ENCODE measurements around the gene DMBX1.

The DMBX1 gene

DNA sequence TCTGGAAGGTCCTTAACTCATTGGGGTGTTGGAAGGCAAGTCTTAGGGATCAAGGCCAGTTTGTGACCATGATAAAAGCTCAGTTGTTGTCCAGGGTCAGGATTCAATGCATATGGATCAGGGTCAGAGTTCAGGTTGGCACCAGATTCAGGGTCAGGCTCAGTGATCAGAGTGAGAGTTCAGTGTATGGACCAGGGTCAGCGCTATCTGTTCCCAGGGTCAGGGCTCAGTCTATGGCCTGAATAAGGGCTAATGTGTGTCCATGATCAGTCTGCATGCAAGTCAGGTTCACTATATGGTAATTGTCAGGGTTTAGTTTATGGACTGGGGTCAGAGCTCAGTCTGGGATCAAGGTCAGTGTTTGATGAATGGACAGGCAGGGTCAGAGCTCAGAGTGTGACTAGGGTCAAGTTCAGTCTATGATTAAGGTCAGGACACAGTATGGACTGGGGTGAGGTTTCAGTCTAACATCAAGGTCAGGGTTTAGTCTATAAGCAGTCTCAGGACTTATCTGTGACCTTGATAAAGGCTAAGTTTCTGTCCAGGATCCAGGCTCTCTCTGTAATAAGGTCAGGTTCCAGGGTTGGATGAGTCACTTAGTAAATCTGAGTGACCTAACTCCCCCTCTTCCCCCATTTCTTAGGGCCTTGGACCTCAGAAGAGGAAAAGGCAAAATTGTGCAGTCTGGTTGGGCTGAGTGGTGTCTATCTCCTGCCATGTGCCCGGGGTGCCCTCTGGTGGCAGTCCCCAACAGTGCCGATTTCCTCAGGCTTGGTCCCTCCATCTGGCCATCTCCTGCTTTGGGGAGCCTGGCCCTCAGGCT lies 38.0 kb downstream of the DMBX1 start:
- TF ChIP-seq, protein P1, sequence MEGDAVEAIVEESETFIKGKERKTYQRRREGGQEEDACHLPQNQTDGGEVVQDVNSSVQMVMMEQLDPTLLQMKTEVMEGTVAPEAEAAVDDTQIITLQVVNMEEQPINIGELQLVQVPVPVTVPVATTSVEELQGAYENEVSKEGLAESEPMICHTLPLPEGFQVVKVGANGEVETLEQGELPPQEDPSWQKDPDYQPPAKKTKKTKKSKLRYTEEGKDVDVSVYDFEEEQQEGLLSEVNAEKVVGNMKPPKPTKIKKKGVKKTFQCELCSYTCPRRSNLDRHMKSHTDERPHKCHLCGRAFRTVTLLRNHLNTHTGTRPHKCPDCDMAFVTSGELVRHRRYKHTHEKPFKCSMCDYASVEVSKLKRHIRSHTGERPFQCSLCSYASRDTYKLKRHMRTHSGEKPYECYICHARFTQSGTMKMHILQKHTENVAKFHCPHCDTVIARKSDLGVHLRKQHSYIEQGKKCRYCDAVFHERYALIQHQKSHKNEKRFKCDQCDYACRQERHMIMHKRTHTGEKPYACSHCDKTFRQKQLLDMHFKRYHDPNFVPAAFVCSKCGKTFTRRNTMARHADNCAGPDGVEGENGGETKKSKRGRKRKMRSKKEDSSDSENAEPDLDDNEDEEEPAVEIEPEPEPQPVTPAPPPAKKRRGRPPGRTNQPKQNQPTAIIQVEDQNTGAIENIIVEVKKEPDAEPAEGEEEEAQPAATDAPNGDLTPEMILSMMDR (IDR thresholded peaks at IDR 0.05; ENCODE audit: control insufficient read depth, insufficient read depth, low read depth, low read length, missing control alignments), result peak; percentile 99
- no peak overlapping the region for H3K4me3 ChIP-seq (ENCODE audit: control insufficient read depth, low read depth, low read length)
- no peak for DNase-seq (ENCODE audit: low read depth)

DNA sequence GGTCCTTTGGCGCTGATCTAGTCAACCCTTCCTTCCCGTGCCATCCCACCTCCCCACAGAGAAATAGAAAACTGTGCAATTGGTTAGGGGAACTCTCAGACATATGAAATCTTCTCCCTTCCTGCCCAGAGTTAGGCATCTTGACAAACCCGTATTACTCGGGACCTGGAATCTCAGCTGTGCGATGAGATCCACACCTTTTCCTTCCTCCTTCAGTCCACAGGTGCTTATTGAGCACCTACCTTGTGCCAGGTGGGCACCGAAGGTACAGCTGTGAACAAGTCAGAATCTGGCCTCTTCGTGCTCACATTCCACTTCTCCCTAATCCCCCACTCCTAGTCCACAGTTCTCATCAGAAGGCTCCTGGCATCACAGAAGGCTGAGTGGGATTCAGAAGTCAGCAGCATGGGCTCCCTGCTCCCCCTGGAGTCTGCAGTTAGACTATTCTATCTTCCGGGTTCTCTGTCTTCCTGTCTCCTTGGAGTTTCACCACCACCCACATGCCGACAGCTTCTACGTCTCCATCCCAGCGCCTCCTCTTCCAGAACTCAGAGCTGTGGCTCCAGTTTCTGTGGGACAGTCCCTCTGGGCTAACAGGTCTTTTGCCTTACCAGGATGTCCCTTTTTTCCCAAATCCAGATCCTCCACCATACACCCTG lies 38.8 kb downstream of the DMBX1 start:
- no peak for DNase-seq (ENCODE audit: low read depth)
- H3K4me3 ChIP-seq (ENCODE audit: control insufficient read depth, low read depth, low read length), result no peak overlapping the region
- TF ChIP-seq, protein P1 (IDR thresholded peaks at IDR 0.05; ENCODE audit: control insufficient read depth, insufficient read depth, low read depth, low read length, missing control alignments), result peak; percentile 41

DNA sequence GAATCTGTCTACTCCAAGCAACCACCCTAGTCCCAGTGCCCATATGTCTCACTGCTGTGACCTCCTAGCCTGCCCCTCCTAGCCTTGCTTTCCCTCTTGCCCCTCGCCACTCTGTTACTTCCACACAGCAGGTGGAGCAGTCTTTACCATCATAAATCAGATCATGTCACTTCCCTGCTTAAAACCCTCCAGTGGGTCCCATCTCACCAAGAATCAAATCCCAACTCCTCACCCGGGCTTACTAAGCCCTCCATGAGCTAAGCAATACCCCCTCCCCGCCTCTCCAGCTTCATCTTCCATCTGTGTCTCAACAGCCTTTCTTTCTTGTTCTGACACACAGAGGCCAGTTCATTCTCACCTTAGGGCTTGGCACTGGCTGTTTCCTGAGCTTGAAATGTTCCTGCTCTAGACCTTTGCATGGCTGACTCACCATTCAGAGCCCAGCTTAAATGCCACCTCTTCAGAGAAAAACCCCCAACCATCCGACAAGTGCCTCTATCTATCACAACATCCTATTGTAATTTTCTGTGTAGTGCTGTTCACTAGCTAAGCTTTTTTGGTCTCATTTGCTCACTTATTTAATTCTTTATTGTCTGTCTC lies 39.5 kb downstream of the DMBX1 start:
- DNase-seq (ENCODE audit: low read depth), result no peak
- H3K4me3 ChIP-seq (ENCODE audit: control insufficient read depth, low read depth, low read length), result no peak overlapping the region
- TF ChIP-seq, protein P1 (IDR thresholded peaks at IDR 0.05; ENCODE audit: control insufficient read depth, insufficient read depth, low read depth, low read length, missing control alignments), result no peak

DNA sequence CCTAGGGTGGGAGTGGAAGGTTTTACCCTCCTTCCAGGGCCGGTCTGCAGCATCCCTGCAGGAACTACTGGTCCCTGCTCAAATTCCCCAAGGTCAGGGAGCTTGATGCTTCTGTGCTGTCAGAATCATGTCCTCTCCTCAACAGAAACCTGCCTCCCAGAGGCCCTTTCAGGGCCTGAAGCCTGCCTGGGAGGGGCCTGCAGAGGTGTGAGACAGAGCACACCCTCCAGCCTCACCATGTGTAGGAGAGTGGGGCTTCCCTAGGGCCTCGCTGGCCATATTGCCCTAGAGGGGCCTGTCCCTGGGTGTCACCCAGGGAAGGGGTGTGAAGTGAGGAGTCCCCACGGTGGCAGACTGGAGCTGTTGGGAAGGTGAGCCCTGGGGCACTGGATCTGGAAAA lies 40.7 kb downstream of the DMBX1 start:
- no peak overlapping the region for H3K4me3 ChIP-seq (ENCODE audit: control insufficient read depth, low read depth, low read length)
- no peak for DNase-seq (ENCODE audit: low read depth)
- TF ChIP-seq, protein P1 (IDR thresholded peaks at IDR 0.05; ENCODE audit: control insufficient read depth, insufficient read depth, low read depth, low read length, missing control alignments), result no peak

DNA sequence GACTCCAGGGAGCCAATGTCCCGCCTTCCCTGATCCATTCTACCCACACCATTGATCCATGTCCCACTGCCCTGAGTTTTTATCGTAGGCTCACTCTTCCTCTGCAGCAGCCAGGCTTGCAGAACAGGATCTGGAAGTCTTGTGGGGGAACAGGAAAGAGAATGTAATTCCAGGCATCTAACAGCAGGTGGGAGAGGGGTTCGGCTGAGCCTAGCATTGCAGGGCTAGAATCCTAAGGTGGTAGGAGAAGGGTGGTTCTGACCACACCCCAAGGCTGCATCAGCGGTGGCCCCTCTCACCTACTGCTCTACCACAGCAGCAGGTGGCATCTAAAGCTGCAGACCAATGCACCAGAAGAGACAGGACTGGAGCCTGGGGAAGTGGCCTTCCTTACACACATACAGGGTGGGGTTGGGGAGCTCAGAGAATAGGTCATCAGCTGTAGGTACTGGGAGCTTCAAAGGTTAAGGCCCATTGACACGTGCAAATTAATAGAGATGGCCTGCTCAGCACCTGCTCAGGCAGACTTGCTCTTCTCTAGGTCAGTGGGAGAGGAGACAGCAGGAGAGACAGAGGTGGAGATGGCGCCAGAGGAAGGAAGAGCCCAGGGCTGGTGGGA lies 41.3 kb downstream of the DMBX1 start:
- TF ChIP-seq, protein P1 (IDR thresholded peaks at IDR 0.05; ENCODE audit: control insufficient read depth, insufficient read depth, low read depth, low read length, missing control alignments), result peak; percentile 20
- DNase-seq (ENCODE audit: low read depth), result no peak

DNA sequence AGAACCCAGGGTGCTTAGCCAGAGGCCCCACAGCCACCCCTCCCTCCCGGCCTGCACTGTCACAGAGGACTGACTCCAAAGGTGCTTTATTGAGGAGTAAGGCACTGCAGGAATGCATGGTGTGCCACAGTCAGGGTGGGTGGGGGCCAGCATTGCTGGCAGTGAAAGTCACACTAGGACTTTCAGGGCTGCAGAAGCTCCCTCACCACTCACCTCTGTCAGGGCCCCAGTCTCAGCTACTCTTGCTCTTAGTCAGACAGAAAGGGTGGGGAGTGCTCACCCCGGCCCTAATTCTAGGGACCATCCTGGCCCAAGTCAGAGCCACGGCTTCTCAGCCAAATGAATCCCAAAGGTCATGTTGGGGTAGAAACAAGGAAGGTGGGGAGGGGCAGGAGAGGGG lies 42.5 kb downstream of the DMBX1 start:
- H3K4me3 ChIP-seq (ENCODE audit: control insufficient read depth, low read depth, low read length), result no peak overlapping the region
- DNase-seq (ENCODE audit: low read depth), result no peak
- TF ChIP-seq, protein P1 (IDR thresholded peaks at IDR 0.05; ENCODE audit: control insufficient read depth, insufficient read depth, low read depth, low read length, missing control alignments), result no peak

More for the DNA sequence above, 41.3 kb downstream of the DMBX1 start:
- no peak overlapping the region for H3K4me3 ChIP-seq (ENCODE audit: control insufficient read depth, low read depth, low read length)

Data from AG09309 (cell line).